Neural progenitor cell (in vitro differentiated cells): ENCODE measurements around the gene KIAA0040.

Experiments used
- CTCF ChIP-seq: fragments of 200-600 bp; sonication (generic); IDR thresholded peaks from 2 replicates; pipeline ENCODE4 v1.5.1; 2017; ENCODE audit warnings: antibody characterized with exemption, mild to moderate bottlenecking
- EZH2 ChIP-seq: fragments of 200-600 bp; sonication (generic); IDR thresholded peaks from 2 replicates; pipeline ENCODE4 v1.6.1; 2017; ENCODE audit warnings: antibody characterized with exemption, mild to moderate bottlenecking, moderate library complexity

- TF ChIP-seq CTCF (no peak), EZH2 (no peak)
Measured at GRCh38 chr1:175219774-175220173, 27.2 kb upstream of the KIAA0040 start.
